ENCODE measurements around the gene TENM3.

GRCh38 chr4:182795446-182796238 lies 552.4 kb downstream of the TENM3 start:
- TF ChIP-seq, protein P1, sequence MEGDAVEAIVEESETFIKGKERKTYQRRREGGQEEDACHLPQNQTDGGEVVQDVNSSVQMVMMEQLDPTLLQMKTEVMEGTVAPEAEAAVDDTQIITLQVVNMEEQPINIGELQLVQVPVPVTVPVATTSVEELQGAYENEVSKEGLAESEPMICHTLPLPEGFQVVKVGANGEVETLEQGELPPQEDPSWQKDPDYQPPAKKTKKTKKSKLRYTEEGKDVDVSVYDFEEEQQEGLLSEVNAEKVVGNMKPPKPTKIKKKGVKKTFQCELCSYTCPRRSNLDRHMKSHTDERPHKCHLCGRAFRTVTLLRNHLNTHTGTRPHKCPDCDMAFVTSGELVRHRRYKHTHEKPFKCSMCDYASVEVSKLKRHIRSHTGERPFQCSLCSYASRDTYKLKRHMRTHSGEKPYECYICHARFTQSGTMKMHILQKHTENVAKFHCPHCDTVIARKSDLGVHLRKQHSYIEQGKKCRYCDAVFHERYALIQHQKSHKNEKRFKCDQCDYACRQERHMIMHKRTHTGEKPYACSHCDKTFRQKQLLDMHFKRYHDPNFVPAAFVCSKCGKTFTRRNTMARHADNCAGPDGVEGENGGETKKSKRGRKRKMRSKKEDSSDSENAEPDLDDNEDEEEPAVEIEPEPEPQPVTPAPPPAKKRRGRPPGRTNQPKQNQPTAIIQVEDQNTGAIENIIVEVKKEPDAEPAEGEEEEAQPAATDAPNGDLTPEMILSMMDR (conservative IDR thresholded peaks at IDR 0.05), result no peak
- no peak for TF ChIP-seq ZFX (IDR thresholded peaks at IDR 0.05)

Data from C4-2B (cell line).